Activated CD4-positive, alpha-beta T cell treated with anti-CD3 and anti-CD28 coated beads for 36 hours (primary cell): Measurements from ENCODE around the gene DAGLA. TPM values are rescaled to one million over a fixed set of nuclear protein-coding genes. Genes with fewer than 3 reads are reported as not detected.

Experiments
- ATAC-seq: fragments of 200-7000 bp; cut with Tn5 transposase; one replicate; pipeline ENCODE4 v1.10.0; 2021; ENCODE audit warnings: mild to moderate bottlenecking, moderate library complexity
- CTCF ChIA-PET: fragments of 350-600 bp; sonication (Branson Sonifier 250); formaldehyde crosslinking; loops from one replicate; lab custom pipeline; 2021; ENCODE audit warnings: antibody characterized with exemption; lab: Charles Lee
- POLR2A ChIA-PET: fragments of 350-600 bp; sonication (Branson Sonifier 250); formaldehyde crosslinking; loops from one replicate; lab custom pipeline; 2021; ENCODE audit warnings: antibody characterized with exemption, inconsistent platforms; lab: Charles Lee
- DNase-seq: peaks from one replicate; pipeline ENCODE4 v3.0.0-alpha.2; 2020
- H3K27ac Mint-ChIP-seq: one replicate; pipeline ENCODE4 v1.8.0; 2021; ENCODE audit warnings: mixed read lengths
- H3K27me3 Mint-ChIP-seq: one replicate; pipeline ENCODE4 v1.8.0; 2021; ENCODE audit warnings: mixed read lengths
- H3K36me3 Mint-ChIP-seq: one replicate; pipeline ENCODE4 v1.8.0; 2021; ENCODE audit warnings: low read depth, mixed read lengths
- H3K4me1 Mint-ChIP-seq: one replicate; pipeline ENCODE4 v1.8.0; 2021; ENCODE audit warnings: mixed read lengths
- H3K4me3 Mint-ChIP-seq: one replicate; pipeline ENCODE4 v1.8.0; 2021; ENCODE audit warnings: mild to moderate bottlenecking, moderate library complexity, mixed read lengths
- H3K9me3 Mint-ChIP-seq: one replicate; pipeline ENCODE4 v1.8.0; 2021; ENCODE audit warnings: low read depth, mixed read lengths
- intact Hi-C, 2 experiments: fragments of 100-400 bp; cut with DNase I in 1 of 2; cut with micrococcal nuclease in 1 of 2; formaldehyde crosslinking; loops; one replicate each; pipeline versions ENCODE4 v1.14.2 to v1.15.1; 2022 to 2024; cut with DNase I, micrococcal nuclease
- total RNA-seq, 2 experiments: library from RNA; stranded (reverse); gene quantifications; one replicate each; pipeline ENCODE4 v1.2.3, GENCODE V29; 2021

Gene DAGLA
- total RNA-seq, 2 experiments from 2014 or later, result 0.09 to 0.14 TPM

- no peak overlapping the region for H3K4me3 Mint-ChIP-seq
- ChIA-PET POLR2A (interaction anchor here (0.9 kb wide), 1 partner anchor 10 kb away, joined by 5 read pairs; no protein-coding TSS in a partner anchor), CTCF (interaction anchor here (0.5 to 4.4 kb wide), 8 partner anchors 8 to 59 kb away, joined by 3 to 32 read pairs (median 3); no protein-coding TSS in a partner anchor)
- no peaks in the 10 kb centered on the region for H3K9me3 Mint-ChIP-seq
- no peak overlapping the region for H3K27ac Mint-ChIP-seq
- DNase-seq (peak; percentile 36), ATAC-seq (peak; percentile 32)
- H3K27me3 Mint-ChIP-seq, result peaks cover 18% of the 10 kb centered on the region
- intact Hi-C loops, result no loop called here
- peaks cover 4% of the 10 kb centered on the region for H3K4me1 Mint-ChIP-seq
- no peaks in the 10 kb centered on the region for H3K36me3 Mint-ChIP-seq
These were observed 4.0 kb downstream of the DAGLA start for GRCh38 chr11:61683961-61684869.

- Mint-ChIP-seq H3K9me3 (no peaks in the 10 kb centered on the region), H3K4me1 (peaks cover 4% of the 10 kb centered on the region), H3K27me3 (peaks cover 17% of the 10 kb centered on the region), H3K36me3 (no peaks in the 10 kb centered on the region), H3K27ac (no peak overlapping the region), H3K4me3 (no peak overlapping the region)
- intact Hi-C loops, result no loop called here
- POLR2A ChIA-PET, result interaction anchor here (0.5 kb wide), 1 partner anchor 100 kb away, joined by 4 read pairs; no protein-coding TSS in a partner anchor
- DNase-seq, result no peak
- CTCF ChIA-PET, result interaction anchor here (0.6 to 4.4 kb wide), 4 partner anchors 9 to 108 kb away, joined by 3 to 32 read pairs (median 3); partner anchors contain the start of genes FEN1 and TMEM258
- no peak for ATAC-seq
These were observed 4.9 kb downstream of the DAGLA start for GRCh38 chr11:61684870-61685616.

- intact Hi-C loops, result no loop called here
- ATAC-seq (peak; percentile 25), DNase-seq (peak; percentile 56)
- Mint-ChIP-seq H3K36me3 (no peaks in the 10 kb centered on the region), H3K27me3 (peaks cover 17% of the 10 kb centered on the region), H3K4me3 (no peak overlapping the region), H3K27ac (no peak overlapping the region), H3K4me1 (peaks cover 4% of the 10 kb centered on the region), H3K9me3 (no peaks in the 10 kb centered on the region)
- ChIA-PET CTCF (interaction anchor here (0.6 to 1.5 kb wide), 3 partner anchors 8 to 107 kb away, joined by 3 read pairs; partner anchors contain the start of genes FEN1 and TMEM258), POLR2A (interaction anchor here (0.5 kb wide), 1 partner anchor 101 kb away, joined by 4 read pairs; no protein-coding TSS in a partner anchor)
These were observed 5.4 kb downstream of the DAGLA start for GRCh38 chr11:61685617-61685967.

- intact Hi-C loops, result no loop called here
- CTCF ChIA-PET, result no interaction called here
- no peaks in the 10 kb centered on the region for H3K36me3 Mint-ChIP-seq
- no peaks in the 10 kb centered on the region for H3K4me1 Mint-ChIP-seq
- H3K27me3 Mint-ChIP-seq, result peaks cover 14% of the 10 kb centered on the region
- H3K4me3 Mint-ChIP-seq, result no peak overlapping the region
- H3K9me3 Mint-ChIP-seq, result no peaks in the 10 kb centered on the region
- no peak for DNase-seq
- ATAC-seq, result no peak
- H3K27ac Mint-ChIP-seq, result no peak overlapping the region
- POLR2A ChIA-PET, result no interaction called here
These were observed 5.9 kb downstream of the DAGLA start for GRCh38 chr11:61686066-61686465.

- ChIA-PET POLR2A (no interaction called here), CTCF (no interaction called here)
- intact Hi-C loops, result no loop called here
- DNase-seq (no peak), ATAC-seq (no peak)
- Mint-ChIP-seq H3K36me3 (no peaks in the 10 kb centered on the region), H3K4me3 (no peak overlapping the region), H3K4me1 (no peaks in the 10 kb centered on the region), H3K27me3 (peaks cover 12% of the 10 kb centered on the region), H3K27ac (no peak overlapping the region), H3K9me3 (no peaks in the 10 kb centered on the region)
These were observed 6.3 kb downstream of the DAGLA start for GRCh38 chr11:61686469-61686868.

- intact Hi-C loops, result no loop called here
- no peaks in the 10 kb centered on the region for H3K4me1 Mint-ChIP-seq
- ATAC-seq, result no peak
- DNase-seq, result no peak
- ChIA-PET CTCF (interaction anchor here (1.5 to 1.6 kb wide), 2 partner anchors 46 to 156 kb away, joined by 4 to 5 read pairs; no protein-coding TSS in a partner anchor), POLR2A (no interaction called here)
- H3K27ac Mint-ChIP-seq, result no peak overlapping the region
- no peaks in the 10 kb centered on the region for H3K9me3 Mint-ChIP-seq
- no peaks in the 10 kb centered on the region for H3K36me3 Mint-ChIP-seq
- H3K27me3 Mint-ChIP-seq, result peaks cover 6% of the 10 kb centered on the region
- no peak overlapping the region for H3K4me3 Mint-ChIP-seq
These were observed 7.2 kb downstream of the DAGLA start for GRCh38 chr11:61687420-61687819.

- Mint-ChIP-seq H3K4me1 (no peaks in the 10 kb centered on the region), H3K36me3 (no peaks in the 10 kb centered on the region), H3K4me3 (no peak overlapping the region), H3K9me3 (no peaks in the 10 kb centered on the region), H3K27ac (no peak overlapping the region), H3K27me3 (peaks cover 6% of the 10 kb centered on the region)
- intact Hi-C loops, result no loop called here
- DNase-seq (no peak), ATAC-seq (no peak)
- POLR2A ChIA-PET, result no interaction called here
- CTCF ChIA-PET, result interaction anchor here (1.5 to 1.6 kb wide), 2 partner anchors 45 to 157 kb away, joined by 4 to 5 read pairs; no protein-coding TSS in a partner anchor
These were observed 8.4 kb downstream of the DAGLA start for GRCh38 chr11:61688365-61689163.

GRCh38 chr11:61689164-61689496 lies 8.9 kb downstream of the DAGLA start:
- H3K36me3 Mint-ChIP-seq, result no peaks in the 10 kb centered on the region
- ATAC-seq (no peak), DNase-seq (no peak)
- H3K4me1 Mint-ChIP-seq, result no peaks in the 10 kb centered on the region
- H3K27me3 Mint-ChIP-seq, result peaks cover 6% of the 10 kb centered on the region
- no peak overlapping the region for H3K4me3 Mint-ChIP-seq
- ChIA-PET POLR2A (no interaction called here), CTCF (interaction anchor here (1.6 kb wide), 1 partner anchor 44 kb away, joined by 4 read pairs; no protein-coding TSS in a partner anchor)
- no peak overlapping the region for H3K27ac Mint-ChIP-seq
- intact Hi-C loops, result no loop called here
- no peaks in the 10 kb centered on the region for H3K9me3 Mint-ChIP-seq

GRCh38 chr11:61690706-61691379 lies 10.7 kb downstream of the DAGLA start:
- no peak overlapping the region for H3K27ac Mint-ChIP-seq
- peaks cover 4% of the 10 kb centered on the region for H3K4me1 Mint-ChIP-seq
- ChIA-PET POLR2A (no interaction called here), CTCF (interaction anchor here (1.0 to 1.3 kb wide), 2 partner anchors 10 to 43 kb away, joined by 3 to 5 read pairs; no protein-coding TSS in a partner anchor)
- H3K9me3 Mint-ChIP-seq, result no peaks in the 10 kb centered on the region
- DNase-seq, result no peak
- no peak for ATAC-seq
- H3K27me3 Mint-ChIP-seq, result no peaks in the 10 kb centered on the region
- intact Hi-C loops, result no loop called here
- no peaks in the 10 kb centered on the region for H3K36me3 Mint-ChIP-seq
- no peak overlapping the region for H3K4me3 Mint-ChIP-seq

GRCh38 chr11:61691380-61692156 lies 11.4 kb downstream of the DAGLA start:
- intact Hi-C loops, result no loop called here
- Mint-ChIP-seq H3K9me3 (no peaks in the 10 kb centered on the region), H3K4me1 (peaks cover 10% of the 10 kb centered on the region), H3K27me3 (no peaks in the 10 kb centered on the region), H3K27ac (no peak overlapping the region), H3K36me3 (no peaks in the 10 kb centered on the region), H3K4me3 (no peak overlapping the region)
- DNase-seq (no peak), ATAC-seq (no peak)
- ChIA-PET CTCF (interaction anchor here (0.6 to 1.0 kb wide), 4 partner anchors 8 to 411 kb away, joined by 3 to 5 read pairs (median 3); no protein-coding TSS in a partner anchor), POLR2A (no interaction called here)
